ENCODE data around the gene CHST2. TPM values are rescaled to one million over a fixed set of nuclear protein-coding genes. Genes with fewer than 3 reads are reported as not detected.

The CHST2 gene
- total RNA-seq, 2 donors from 2014 or later, result 2.3 to 4.8 TPM

DNA sequence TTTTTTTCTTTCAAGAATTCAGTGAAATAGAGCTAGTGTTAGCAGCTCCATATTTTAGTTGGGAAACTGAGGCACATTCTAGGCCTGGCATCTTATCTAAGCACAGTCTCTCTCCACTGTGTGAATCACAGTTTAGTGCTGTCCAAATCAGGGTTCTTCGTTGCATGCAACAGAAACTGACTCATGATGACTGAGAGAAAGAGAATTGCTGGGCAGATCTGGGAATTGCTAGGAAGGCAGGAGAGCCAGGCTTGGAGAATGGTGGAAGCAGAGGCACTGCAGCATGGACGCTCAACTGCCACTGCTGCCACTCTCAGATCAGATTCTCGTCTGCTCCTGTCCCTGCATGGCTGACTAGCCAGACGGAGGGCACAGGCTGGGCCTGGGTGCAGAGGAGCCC, 40.7 kb upstream of the CHST2 start:
- H3K27me3 ChIP-seq, result no peaks in the 10 kb centered on the region
- no peaks in the 10 kb centered on the region for H3K36me3 ChIP-seq
- no peaks in the 10 kb centered on the region for H3K9me3 ChIP-seq
- TF ChIP-seq, protein P1, sequence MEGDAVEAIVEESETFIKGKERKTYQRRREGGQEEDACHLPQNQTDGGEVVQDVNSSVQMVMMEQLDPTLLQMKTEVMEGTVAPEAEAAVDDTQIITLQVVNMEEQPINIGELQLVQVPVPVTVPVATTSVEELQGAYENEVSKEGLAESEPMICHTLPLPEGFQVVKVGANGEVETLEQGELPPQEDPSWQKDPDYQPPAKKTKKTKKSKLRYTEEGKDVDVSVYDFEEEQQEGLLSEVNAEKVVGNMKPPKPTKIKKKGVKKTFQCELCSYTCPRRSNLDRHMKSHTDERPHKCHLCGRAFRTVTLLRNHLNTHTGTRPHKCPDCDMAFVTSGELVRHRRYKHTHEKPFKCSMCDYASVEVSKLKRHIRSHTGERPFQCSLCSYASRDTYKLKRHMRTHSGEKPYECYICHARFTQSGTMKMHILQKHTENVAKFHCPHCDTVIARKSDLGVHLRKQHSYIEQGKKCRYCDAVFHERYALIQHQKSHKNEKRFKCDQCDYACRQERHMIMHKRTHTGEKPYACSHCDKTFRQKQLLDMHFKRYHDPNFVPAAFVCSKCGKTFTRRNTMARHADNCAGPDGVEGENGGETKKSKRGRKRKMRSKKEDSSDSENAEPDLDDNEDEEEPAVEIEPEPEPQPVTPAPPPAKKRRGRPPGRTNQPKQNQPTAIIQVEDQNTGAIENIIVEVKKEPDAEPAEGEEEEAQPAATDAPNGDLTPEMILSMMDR (IDR thresholded peaks at IDR 0.05), result no peak
- no peak for DNase-seq (ENCODE audit: low spot score)
- H3K4me1 ChIP-seq, result no peaks in the 10 kb centered on the region
- H3K27ac ChIP-seq, result no peak overlapping the region
- no peak overlapping the region for H3K4me3 ChIP-seq

DNA sequence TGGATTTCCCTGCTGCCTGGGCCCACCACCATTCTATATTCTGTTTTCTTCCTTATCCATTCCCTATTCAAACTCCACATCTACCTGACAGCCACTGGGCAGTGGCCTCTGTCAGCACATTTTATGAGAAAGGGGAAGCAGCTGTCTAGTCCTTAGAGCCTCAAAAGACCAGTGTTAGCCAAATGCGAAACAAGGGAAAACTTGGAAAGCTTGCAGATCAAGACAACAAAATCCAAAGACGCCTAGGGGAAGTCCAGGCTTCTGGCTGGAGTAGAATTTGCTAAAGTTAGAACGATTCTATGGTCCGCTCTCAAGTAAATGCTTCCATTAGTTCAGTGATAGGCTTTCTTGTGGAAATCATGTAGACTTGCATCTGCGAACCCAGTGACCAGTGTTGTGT, 39.4 kb upstream of the CHST2 start:
- Histone ChIP-seq H3K27ac (no peak overlapping the region), H3K36me3 (no peaks in the 10 kb centered on the region), H3K27me3 (no peaks in the 10 kb centered on the region), H3K4me3 (no peak overlapping the region), H3K9me3 (no peaks in the 10 kb centered on the region), H3K4me1 (no peaks in the 10 kb centered on the region)
- no peak for DNase-seq (ENCODE audit: low spot score)
- TF ChIP-seq, protein P1 (IDR thresholded peaks at IDR 0.05), result no peak

DNA sequence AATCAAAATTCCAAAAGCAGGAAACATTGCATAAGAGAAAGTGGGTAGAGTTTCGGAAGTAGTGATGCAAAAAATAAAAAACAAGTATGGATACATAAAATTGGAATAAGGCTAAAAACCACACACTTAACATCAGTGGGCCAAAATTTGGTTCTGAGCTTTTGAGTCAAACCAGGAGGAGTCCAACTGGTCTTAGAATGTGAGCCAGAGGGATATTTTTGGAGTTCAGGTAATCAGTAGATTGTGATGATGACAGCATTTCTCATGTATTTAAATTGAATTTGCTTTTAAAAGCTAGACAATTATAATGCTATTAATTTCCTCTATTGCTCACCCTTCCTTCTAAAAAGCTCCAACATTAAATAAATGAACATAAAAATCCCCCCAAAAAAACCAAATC, 38.2 kb upstream of the CHST2 start:
- no peak for DNase-seq (ENCODE audit: low spot score)
- Histone ChIP-seq H3K4me1 (no peaks in the 10 kb centered on the region), H3K36me3 (no peaks in the 10 kb centered on the region), H3K4me3 (no peak overlapping the region), H3K27me3 (no peaks in the 10 kb centered on the region), H3K9me3 (no peaks in the 10 kb centered on the region), H3K27ac (no peak overlapping the region)
- TF ChIP-seq, protein P1 (IDR thresholded peaks at IDR 0.05), result no peak

DNA sequence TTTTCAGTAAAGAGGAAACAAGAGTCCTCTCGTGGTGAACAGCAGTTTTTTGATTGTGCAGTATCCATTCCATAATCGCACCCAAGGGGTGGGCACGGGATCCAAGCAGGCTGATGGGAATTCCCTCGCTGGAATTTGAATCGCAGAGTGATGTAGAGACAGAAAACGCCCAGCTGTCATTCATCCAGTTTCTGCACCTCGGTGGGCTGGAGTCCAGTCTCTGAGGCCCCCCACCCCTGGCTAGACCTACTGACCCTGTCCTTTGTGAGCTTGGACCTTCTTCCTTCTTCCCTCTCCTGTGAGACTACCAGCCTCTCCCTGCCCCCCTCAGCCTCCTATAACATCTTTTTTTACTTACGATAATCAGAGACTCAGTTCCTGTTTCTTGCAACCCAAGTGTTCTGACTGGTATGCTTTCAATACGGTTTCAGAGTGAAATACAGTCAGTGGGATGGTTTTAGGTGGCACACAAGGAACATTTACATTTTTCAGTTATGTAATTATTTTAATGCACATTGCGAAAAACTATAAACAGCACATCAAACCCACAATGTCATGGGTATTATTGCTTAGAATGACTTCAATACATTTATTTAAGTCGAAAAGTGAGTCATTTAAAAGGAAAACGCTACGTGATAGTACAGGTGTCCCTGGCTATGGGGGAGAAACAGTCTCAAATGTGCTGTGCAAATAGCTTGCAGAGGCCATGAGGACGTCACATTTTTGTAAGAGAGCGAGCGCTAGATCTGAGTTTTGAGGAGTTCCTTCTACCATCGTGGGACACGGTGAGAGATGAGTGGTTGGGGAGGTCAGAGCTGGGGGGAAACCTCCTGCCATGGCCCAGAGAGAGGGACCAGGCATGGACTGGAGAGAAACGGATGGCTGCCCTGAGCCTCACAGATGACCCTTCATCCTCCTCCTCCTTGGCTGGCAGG, 37.5 kb upstream of the CHST2 start:
- no peak overlapping the region for H3K4me3 ChIP-seq
- no peak for DNase-seq (ENCODE audit: low spot score)

DNA sequence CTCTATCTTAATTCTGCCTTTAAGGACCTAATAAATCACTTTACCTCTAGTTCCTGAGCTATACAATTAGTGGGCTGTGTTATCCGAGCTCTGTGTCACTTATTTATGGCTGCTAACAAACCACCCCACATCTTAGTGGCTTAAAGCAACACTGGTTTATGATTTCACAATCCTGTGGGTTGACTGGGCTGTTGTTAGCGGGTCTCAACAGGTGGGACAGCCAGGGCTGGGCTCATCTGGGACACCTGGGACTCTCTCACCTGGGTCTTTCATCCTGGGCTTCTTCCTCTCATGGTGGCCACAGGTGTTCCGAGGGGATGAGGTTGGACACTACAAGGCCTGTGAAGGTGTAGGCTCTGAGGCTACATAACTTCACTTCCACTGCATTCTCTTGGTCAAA, 35.8 kb upstream of the CHST2 start:
- Histone ChIP-seq H3K4me3 (no peak overlapping the region), H3K27me3 (no peaks in the 10 kb centered on the region), H3K9me3 (no peaks in the 10 kb centered on the region), H3K27ac (no peak overlapping the region), H3K4me1 (no peaks in the 10 kb centered on the region), H3K36me3 (no peaks in the 10 kb centered on the region)
- TF ChIP-seq, protein P1 (IDR thresholded peaks at IDR 0.05), result no peak
- no peak for DNase-seq (ENCODE audit: low spot score)

More for the DNA sequence above, 37.5 kb upstream of the CHST2 start:
- Histone ChIP-seq H3K36me3 (no peaks in the 10 kb centered on the region), H3K4me1 (no peaks in the 10 kb centered on the region), H3K27me3 (no peaks in the 10 kb centered on the region), H3K27ac (no peak overlapping the region), H3K9me3 (no peaks in the 10 kb centered on the region)
- TF ChIP-seq, protein P1 (IDR thresholded peaks at IDR 0.05), result no peak
